IMR-90 (cell line): ENCODE data around the gene TARS3. TPM values are rescaled to one million over a fixed set of nuclear protein-coding genes. Genes with fewer than 3 reads are reported as not detected.

ENCODE experiments used
- ATAC-seq: fragments of 200-7000 bp; cut with Tn5 transposase; 2 replicates; pipeline ENCODE4 v1.9.1; 2020; ENCODE audit warnings: low read depth, mild to moderate bottlenecking, moderate library complexity
- BruUV-seq: library from RNA; stranded (reverse); fragments of 400-500 nt; replicated peaks from 2 replicates; lab custom pipeline; 2021; lab: Mats Ljungman, UMichigan
- CTCF ChIA-PET: fragments of 300-600 bp; formaldehyde crosslinking; extraction: SDS; loops from one replicate; lab custom pipeline; 2021; ENCODE audit warnings: antibody characterized with exemption; lab: Yijun Ruan, JAX
- POLR2A ChIA-PET: fragments of 300-600 bp; sonication (Branson Sonifier 250); formaldehyde crosslinking; loops from one replicate; lab custom pipeline; 2022; ENCODE audit warnings: antibody characterized with exemption; ENCODE audit not compliant: unreplicated experiment; lab: Charles Lee
- DNase-seq: peaks from one replicate; pipeline ENCODE4 v3.0.0; 2013
- H2AFZ ChIP-seq: replicated peaks from 2 replicates; pipeline ENCODE3; 2013; ENCODE audit warnings: low read length, mild to moderate bottlenecking; ENCODE audit not compliant: poor library complexity
- H2AK5ac ChIP-seq: 2 replicates; pipeline ENCODE4 v1.6.1; 2013; ENCODE audit warnings: low read depth, low read length, inconsistent platforms
- H2AK9ac ChIP-seq: replicated peaks from 2 replicates; pipeline ENCODE3; 2013; ENCODE audit warnings: mild to moderate bottlenecking, low read depth, low read length, moderate library complexity; ENCODE audit not compliant: poor library complexity
- H2BK120ac ChIP-seq: 2 replicates; pipeline ENCODE4 v1.6.1; 2013; ENCODE audit warnings: low read depth, low read length, inconsistent platforms
- H2BK15ac ChIP-seq: 3 replicates; pipeline ENCODE4 v1.6.1; 2013; ENCODE audit warnings: low read depth, low read length, inconsistent platforms
- H2BK20ac ChIP-seq: 2 replicates; pipeline ENCODE4 v1.6.1; 2013; ENCODE audit warnings: low read depth, mild to moderate bottlenecking, inconsistent platforms, low read length, moderate library complexity
- H2BK5ac ChIP-seq: 2 replicates; pipeline ENCODE4 v1.6.1; 2013; ENCODE audit warnings: mild to moderate bottlenecking, low read depth, low read length, inconsistent platforms; ENCODE audit not compliant: poor library complexity, severe bottlenecking
- H3K14ac ChIP-seq: replicated peaks from 2 replicates; pipeline ENCODE4 v1.6.1; 2013; ENCODE audit warnings: low read depth, low read length, inconsistent platforms
- H3K18ac ChIP-seq: 2 replicates; pipeline ENCODE4 v1.6.1; 2013; ENCODE audit warnings: low read depth, low read length, control low read depth
- H3K23ac ChIP-seq: 2 replicates; pipeline ENCODE4 v1.6.1; 2013; ENCODE audit warnings: low read depth, low read length, inconsistent platforms
- H3K27ac ChIP-seq: 2 replicates; pipeline ENCODE4 v1.5.1; 2013; ENCODE audit warnings: mild to moderate bottlenecking, control low read depth, low read length; ENCODE audit not compliant: insufficient read depth
- H3K27me3 ChIP-seq: 2 replicates; pipeline ENCODE4 v1.6.1; 2013; ENCODE audit warnings: low read length; ENCODE audit not compliant: control insufficient read depth, insufficient read depth
- H3K36me3 ChIP-seq: 2 replicates; pipeline ENCODE4 v1.6.1; 2013; ENCODE audit warnings: low read length, mixed read lengths; ENCODE audit not compliant: control insufficient read depth, insufficient read depth
- H3K4ac ChIP-seq: 2 replicates; pipeline ENCODE4 v1.6.1; 2013; ENCODE audit warnings: low read depth, low read length, inconsistent platforms
- H3K4me1 ChIP-seq: 2 replicates; pipeline ENCODE4 v1.6.1; 2013; ENCODE audit warnings: low read length, mixed read lengths; ENCODE audit not compliant: control insufficient read depth, insufficient read depth
- H3K4me2 ChIP-seq: 2 replicates; pipeline ENCODE4 v1.6.1; 2013; ENCODE audit warnings: low read depth, mild to moderate bottlenecking, control low read depth, low read length, moderate library complexity
- H3K4me3 ChIP-seq: 2 replicates; pipeline ENCODE4 v1.5.1; 2013; ENCODE audit warnings: low read depth, mild to moderate bottlenecking, control low read depth, low read length, moderate library complexity; ENCODE audit not compliant: insufficient read depth
- H3K56ac ChIP-seq: 2 replicates; pipeline ENCODE4 v1.6.1; 2013; ENCODE audit warnings: low read length, inconsistent platforms; ENCODE audit not compliant: insufficient read depth; ENCODE audit errors: extremely low read depth
- H3K79me1 ChIP-seq, 2 experiments: 2 replicates each; pipeline ENCODE4 v1.6.1; 2013; ENCODE audit warnings: low read length in 2 of 2, inconsistent platforms in 1 of 2, low read depth in 1 of 2
- H3K9ac ChIP-seq: 2 replicates; pipeline ENCODE4 v1.6.1; 2013; ENCODE audit warnings: low read depth, low read length, control low read depth
- H3K9me1 ChIP-seq: 2 replicates; pipeline ENCODE4 v1.6.1; 2013; ENCODE audit warnings: low read length, inconsistent platforms; ENCODE audit not compliant: insufficient read depth
- H3K9me3 ChIP-seq: 2 replicates; pipeline ENCODE4 v1.6.1; 2013; ENCODE audit warnings: low read length; ENCODE audit not compliant: control insufficient read depth, insufficient read depth
- H4K20me1 ChIP-seq: 2 replicates; pipeline ENCODE4 v1.6.1; 2013; ENCODE audit warnings: low read length, inconsistent platforms; ENCODE audit not compliant: insufficient read depth
- H4K5ac ChIP-seq: 2 replicates; pipeline ENCODE4 v1.6.1; 2013; ENCODE audit warnings: mild to moderate bottlenecking, low read depth, low read length, control low read depth
- H4K8ac ChIP-seq, 2 experiments: 2 replicates each; pipeline ENCODE4 v1.6.1; 2013; ENCODE audit warnings: low read depth in 2 of 2, low read length in 2 of 2, control low read depth in 1 of 2, inconsistent platforms in 1 of 2
- H4K91ac ChIP-seq: 2 replicates; pipeline ENCODE4 v1.6.1; 2013; ENCODE audit warnings: low read depth, low read length, inconsistent platforms; ENCODE audit not compliant: insufficient read depth
- BHLHE40 ChIP-seq: fragments of 150-350 bp; IDR thresholded peaks from 2 replicates; pipeline ENCODE4 v1.6.1; 2016; ENCODE audit warnings: mild to moderate bottlenecking, low read depth, low read length
- CHD1 ChIP-seq: IDR thresholded peaks from 2 replicates; pipeline ENCODE4 v1.6.1; 2012; ENCODE audit warnings: low read depth, low read length, improper control_type of control experiment
- MXI1 ChIP-seq: IDR thresholded peaks from 2 replicates; pipeline ENCODE4 v1.6.1; 2012; ENCODE audit warnings: low read depth, mild to moderate bottlenecking, low read length, moderate library complexity, borderline replicate concordance
- NFE2L2 ChIP-seq: fragments of 150-350 bp; IDR thresholded peaks from 2 replicates; pipeline ENCODE4 v1.6.1; 2016; ENCODE audit warnings: low read depth, mild to moderate bottlenecking, low read length
- POLR2A ChIP-seq: IDR thresholded peaks from 2 replicates; pipeline ENCODE4 v1.6.1; 2012; ENCODE audit warnings: mild to moderate bottlenecking, low read depth, low read length
- RAD21 ChIP-seq: IDR thresholded peaks from 2 replicates; pipeline ENCODE4 v1.6.1; 2012; ENCODE audit warnings: low read length, improper control_type of control experiment
- RCOR1 ChIP-seq: IDR thresholded peaks from 2 replicates; pipeline ENCODE4 v1.6.1; 2012; ENCODE audit warnings: mild to moderate bottlenecking, low read length, improper control_type of control experiment; ENCODE audit not compliant: insufficient replicate concordance
- RFX5 ChIP-seq: IDR thresholded peaks from 2 replicates; pipeline ENCODE4 v1.8.0; 2012; ENCODE audit warnings: low read depth, mild to moderate bottlenecking, low read length, moderate library complexity
- WGBS, 2 experiments: methylation state at CpG; one replicate each; pipeline versions ENCODE4 v1.1.5 to v1.1.7; 2013; ENCODE audit warnings: missing lambda C conversion rate in 2 of 2; ENCODE audit not compliant: insufficient read length in 1 of 2; ENCODE audit errors: extremely low coverage in 2 of 2; 5-methylcytosine and 5-hydroxymethylcytosine counted together
- dilution Hi-C: fragments of 300-500 bp; cut with HindIII; formaldehyde crosslinking; loops from one replicate; pipeline ENCODE4 v1.14.3; 2018; ENCODE audit warnings: low sequenced_read_pairs; ENCODE audit not compliant: unreplicated experiment
- in situ Hi-C: fragments of 300-500 bp; cut with MboI; formaldehyde crosslinking; loops from 3 replicates; pipeline ENCODE4 v1.14.3; 2019; ENCODE audit warnings: low sequenced_read_pairs, inconsistent platforms, mixed read lengths
- intact Hi-C: fragments of 100-400 bp; cut with micrococcal nuclease; formaldehyde crosslinking; loops from 2 replicates; pipeline ENCODE4 v1.10.0; 2022
- polyA plus RNA-seq, 3 experiments: library from polyadenylated mRNA; depleted of rRNA; stranded (reverse); fragments of >200 nt; gene quantifications; 2 replicates each; pipeline ENCODE4 v1.2.3, GENCODE V29; 2012; ENCODE audit warnings: low replicate concordance in 1 of 3
- total RNA-seq: library from RNA; depleted of rRNA; stranded (reverse); fragments of >200 nt; gene quantifications from 2 replicates; pipeline ENCODE4 v1.2.3, GENCODE V29; 2012
- TF ChIP-seq, protein P1 (sequence below): fragments of 150-350 bp; IDR thresholded peaks from 2 replicates; pipeline ENCODE4 v1.6.1; 2016; ENCODE audit warnings: low read depth, mild to moderate bottlenecking, low read length, moderate library complexity, borderline replicate concordance

Gene TARS3
- total and polyA plus RNA-seq, 2 of the 4 experiments (the other 2 are of a cell fraction) = 3.4 to 9.3 TPM

DNA sequence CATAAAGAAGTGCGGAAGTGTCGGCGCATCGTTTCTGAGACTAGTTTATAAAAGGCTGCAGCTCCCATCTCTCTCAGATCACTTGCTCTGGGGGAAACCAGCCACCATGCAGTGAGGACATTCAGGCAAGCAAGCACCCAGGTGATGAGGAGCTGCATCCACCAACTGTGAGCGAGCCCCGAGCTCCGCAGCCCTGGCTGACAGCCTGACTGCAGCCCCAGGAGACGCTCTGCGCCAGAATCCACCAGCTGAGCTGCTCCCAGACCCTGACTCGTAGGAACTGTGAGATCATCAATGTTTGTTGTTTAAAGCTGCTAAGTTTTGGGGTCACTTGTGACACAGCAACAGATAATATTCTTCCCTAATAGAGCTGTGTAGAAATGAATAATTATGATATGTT, 67.1 kb downstream of the TARS3 start:
- dilution Hi-C loops (no loop called here), intact Hi-C loops (no loop called here), in situ Hi-C loops (no loop called here)
- Histone ChIP-seq H4K20me1 (no peaks in the 10 kb centered on the region; the same call in 1 of the 2 replicates), H3K23ac (no peak overlapping the region), H2AK5ac (no peak overlapping the region), H2BK5ac (no peak overlapping the region), H4K91ac (no peak overlapping the region), H3K56ac (no peak overlapping the region), H3K4ac (no peak overlapping the region), H2AK9ac (no peak overlapping the region), H3K18ac (no peak overlapping the region), H3K27me3 (no peaks in the 10 kb centered on the region), H3K79me1 (peaks cover 5 to 11% of the 10 kb centered on the region in 2 experiments; a peak in 3 of 4 replicates), H2BK120ac (no peak overlapping the region), H3K9ac (no peak overlapping the region), H3K4me2 (no peak overlapping the region), H3K9me3 (no peaks in the 10 kb centered on the region), H3K14ac (no peak overlapping the region), H2AFZ (no peak overlapping the region), H3K27ac (no peak overlapping the region), H2BK20ac (no peak overlapping the region), H3K36me3 (peaks cover 22% of the 10 kb centered on the region), H3K4me1 (no peaks in the 10 kb centered on the region; the same call in 1 of the 2 replicates), H4K8ac (no peak overlapping the region), H3K9me1 (peaks cover 19% of the 10 kb centered on the region), H3K4me3 (no peak overlapping the region), H4K5ac (no peak overlapping the region), H2BK15ac (no peak overlapping the region)
- TF ChIP-seq NFE2L2 (no peak), RFX5 (no peak), POLR2A (no peak), MXI1 (no peak), RCOR1 (no peak), CHD1 (no peak), RAD21 (no peak), BHLHE40 (no peak)
- TF ChIP-seq, protein P1, sequence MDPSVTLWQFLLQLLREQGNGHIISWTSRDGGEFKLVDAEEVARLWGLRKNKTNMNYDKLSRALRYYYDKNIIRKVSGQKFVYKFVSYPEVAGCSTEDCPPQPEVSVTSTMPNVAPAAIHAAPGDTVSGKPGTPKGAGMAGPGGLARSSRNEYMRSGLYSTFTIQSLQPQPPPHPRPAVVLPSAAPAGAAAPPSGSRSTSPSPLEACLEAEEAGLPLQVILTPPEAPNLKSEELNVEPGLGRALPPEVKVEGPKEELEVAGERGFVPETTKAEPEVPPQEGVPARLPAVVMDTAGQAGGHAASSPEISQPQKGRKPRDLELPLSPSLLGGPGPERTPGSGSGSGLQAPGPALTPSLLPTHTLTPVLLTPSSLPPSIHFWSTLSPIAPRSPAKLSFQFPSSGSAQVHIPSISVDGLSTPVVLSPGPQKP = no peak
- no peak for ATAC-seq
- BruUV-seq = no TSS peak
- no peak for DNase-seq
- no CpG with 5 or more reads among the region's 10 CpGs for WGBS, 2 experiments
- ChIA-PET POLR2A (no interaction called here), CTCF (interaction anchor here (0.6 kb wide), 1 partner anchor 12 kb away, joined by 3 read pairs; no protein-coding TSS in a partner anchor)
